ENCODE data around the gene VRK1. TPM values are rescaled to one million over a fixed set of nuclear protein-coding genes. Genes with fewer than 3 reads are reported as not detected.

VRK1 gene
- total and polyA plus RNA-seq, 2 of the 8 experiments (the other 6 are each of a cell fraction or from before 2014, with no cell fraction given): 24.2 to 64.8 TPM

DNA sequence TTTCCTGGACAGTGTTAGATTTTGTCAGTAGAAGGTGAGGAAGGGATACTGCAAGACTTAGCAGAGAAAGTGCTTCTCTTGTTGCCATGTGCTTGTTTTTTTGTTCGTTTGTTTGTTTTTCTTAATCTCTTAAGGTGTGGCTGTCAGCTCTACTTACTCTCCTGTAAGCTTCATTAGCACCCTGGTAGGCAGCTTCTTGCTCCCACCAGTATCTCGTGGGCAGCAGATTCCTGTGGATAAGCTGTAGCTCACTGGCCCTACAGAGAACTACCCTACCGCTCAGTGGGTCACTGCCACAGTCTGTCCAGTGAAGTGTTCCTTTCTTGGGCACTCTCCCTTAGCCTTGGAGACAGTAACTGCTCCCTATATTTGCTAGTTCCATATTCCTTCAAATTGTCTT, 30.1 kb downstream of the VRK1 start (continued):
- TF ChIP-seq SIN3A (conservative IDR thresholded peaks at IDR 0.05 in 1 of 2, IDR thresholded peaks at IDR 0.05 in 1 of 2; ENCODE audit: low read depth in 1 of 2, low read length in 2 of 2) (no peak), GTF2F1 (IDR thresholded peaks at IDR 0.05; ENCODE audit: borderline replicate concordance, low read depth, low read length) (no peak), TEAD4 (IDR thresholded peaks at IDR 0.05; ENCODE audit: low read depth, low read length) (no peak), CBX8 (IDR thresholded peaks at IDR 0.05; ENCODE audit: borderline replicate concordance, low read depth, low read length) (no peak), JUN (IDR thresholded peaks at IDR 0.05; ENCODE audit: low read depth, low read length) (no peak), POU5F1 (IDR thresholded peaks at IDR 0.05; ENCODE audit: low read depth, low read length) (no peak), ATF2 (IDR thresholded peaks at IDR 0.05; ENCODE audit: low read length) (no peak)

All from H1 (cell line).